Retinal pigment epithelial cell (primary cell): ENCODE data around the gene CENPM.

Source experiments
- DNase-seq: peaks from one replicate; pipeline ENCODE4 v3.0.0-alpha.2; 2010; ENCODE audit warnings: low read depth
- H3K4me3 ChIP-seq: 2 replicates; pipeline ENCODE4 v1.5.1; 2011; ENCODE audit warnings: mild to moderate bottlenecking, low read length, control low read depth, moderate library complexity
- CTCF ChIP-seq: conservative IDR thresholded peaks from 2 replicates; pipeline ENCODE4 v1.5.1; 2011; ENCODE audit warnings: low read depth, low read length, control low read depth, inconsistent platforms

CENPM gene

DNA sequence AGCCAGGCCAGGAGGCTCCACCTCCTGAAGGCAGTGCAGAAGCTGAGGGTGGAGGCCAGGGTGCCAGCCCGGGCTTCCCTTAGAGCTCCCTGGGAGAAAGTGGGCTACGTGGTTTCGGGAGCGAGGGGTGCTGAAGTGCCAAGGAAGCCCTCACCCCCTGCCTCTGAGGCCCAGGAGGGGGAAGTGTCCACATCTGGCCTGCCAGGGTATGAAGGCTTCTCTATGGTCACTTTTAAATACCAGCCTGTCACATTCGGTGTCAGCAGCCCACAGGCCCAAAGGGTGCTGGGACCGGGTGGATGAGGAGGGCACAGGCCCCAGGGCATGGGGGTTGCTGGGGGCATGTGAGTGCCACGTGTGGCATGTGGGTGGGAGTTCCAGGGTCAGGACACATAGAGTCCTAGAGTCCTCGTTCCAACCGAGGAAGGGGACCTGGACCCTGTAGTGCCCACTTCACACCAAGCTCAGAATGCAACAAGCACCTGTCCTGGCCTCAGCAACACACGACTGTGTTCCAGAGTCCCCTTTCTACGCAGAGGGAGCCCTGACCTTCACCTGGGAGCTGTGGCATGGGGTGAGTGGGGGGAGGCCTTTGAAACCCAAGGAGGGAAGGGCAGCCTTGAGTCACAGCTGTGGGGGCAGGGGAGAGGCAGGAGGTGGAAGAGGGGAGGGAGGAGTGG is 33.8 kb downstream of the CENPM start:
- TF ChIP-seq CTCF, result no peak
- H3K4me3 ChIP-seq, result no peak overlapping the region
- no peak for DNase-seq

- TF ChIP-seq CTCF, result no peak
- no peak for DNase-seq
- no peak overlapping the region for H3K4me3 ChIP-seq
Observed at GRCh38 chr22:41912338-41913039, 34.5 kb downstream of the CENPM start.

DNA sequence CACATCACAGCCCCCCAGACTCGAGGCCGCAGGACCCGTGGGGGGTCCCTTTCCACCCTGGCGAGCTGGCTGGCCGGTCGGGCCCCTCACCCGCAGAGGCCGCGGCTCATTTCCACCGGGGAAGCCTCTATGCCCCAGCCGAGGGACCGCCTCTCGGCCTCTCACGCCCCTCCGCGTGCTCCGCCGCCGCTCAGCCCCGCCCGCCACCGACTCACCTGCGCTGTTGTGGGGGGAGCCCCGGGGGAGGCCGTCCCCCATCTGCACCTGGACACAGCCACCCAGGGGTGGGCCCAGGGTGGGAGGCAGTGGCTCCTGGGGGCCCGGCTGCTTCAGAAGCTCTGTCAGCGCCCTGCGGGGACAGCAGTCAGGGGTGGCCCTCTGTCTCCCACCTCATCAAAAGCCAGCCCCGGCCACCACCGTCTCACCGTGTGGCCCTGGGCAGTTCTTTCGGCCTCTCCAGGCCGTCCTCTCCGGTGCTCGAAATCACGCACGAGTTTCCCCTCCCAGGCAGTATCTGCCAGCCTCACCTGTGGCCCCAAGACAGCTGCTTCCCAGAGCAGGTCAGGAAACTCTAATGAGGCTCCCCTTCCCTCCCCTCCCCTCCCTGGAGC is 35.8 kb downstream of the CENPM start:
- TF ChIP-seq CTCF, result no peak
- no peak overlapping the region for H3K4me3 ChIP-seq
- no peak for DNase-seq

GRCh38 chr22:41910050-41911000 is 36.6 kb downstream of the CENPM start:
- peak; percentile 54 for DNase-seq
- TF ChIP-seq CTCF, result no peak
- H3K4me3 ChIP-seq, result peak overlapping the region; percentile 22

- H3K4me3 ChIP-seq, result peak overlapping the region; percentile 17
- DNase-seq, result no peak
- no peak for TF ChIP-seq CTCF
Observed at GRCh38 chr22:41909310-41910049, 37.5 kb downstream of the CENPM start.

DNA sequence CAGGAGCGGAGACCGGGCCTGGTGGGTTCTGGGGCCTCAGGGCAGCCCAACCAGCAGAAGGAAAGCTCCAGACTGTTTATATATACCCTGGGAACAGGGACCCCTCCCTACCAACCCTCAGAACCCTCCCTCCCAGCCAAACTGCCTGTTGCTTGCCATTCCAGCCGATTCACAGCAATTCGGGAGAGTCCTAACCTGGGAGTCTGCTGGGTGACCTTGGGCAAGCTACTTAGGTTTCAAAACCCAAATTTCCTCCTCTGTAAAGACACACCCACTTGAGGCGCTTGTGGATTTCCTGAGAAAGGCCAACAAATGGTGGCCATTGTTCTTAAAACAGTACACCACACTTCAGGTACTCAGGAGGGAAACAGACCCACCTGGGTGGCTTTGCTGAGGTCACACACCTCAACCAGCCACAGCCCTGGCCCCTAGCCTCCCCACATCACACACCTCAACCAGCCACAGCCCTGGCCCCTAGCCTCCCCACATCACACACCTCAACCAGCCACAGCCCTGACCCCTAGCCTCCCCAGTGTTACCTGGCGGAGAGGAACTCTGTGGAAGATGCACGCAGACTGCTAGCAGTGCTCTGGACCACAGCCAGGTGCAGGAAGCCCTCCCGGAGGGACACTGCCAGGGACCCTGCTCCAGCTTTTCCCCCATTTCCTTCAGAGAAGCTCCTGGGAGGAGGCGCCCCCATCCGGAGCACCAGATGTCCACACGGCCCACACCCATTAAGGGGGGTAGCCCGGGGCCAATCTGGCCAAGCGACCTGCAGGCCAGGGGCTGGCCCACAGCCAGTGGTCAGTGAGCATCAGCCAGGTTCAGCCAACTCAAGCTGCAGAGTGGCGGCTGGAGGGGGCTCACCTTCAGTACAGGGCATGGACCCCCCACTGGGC is 38.3 kb downstream of the CENPM start:
- peak overlapping the region; percentile 17 for H3K4me3 ChIP-seq
- no peak for TF ChIP-seq CTCF
- no peak for DNase-seq
